Neural progenitor cell (in vitro differentiated cells): Measurements from ENCODE around the gene PPP2R2C.

Experiments used
- CTCF ChIP-seq: fragments of 200-600 bp; sonication (generic); IDR thresholded peaks from 2 replicates; pipeline ENCODE4 v1.5.1; 2017; ENCODE audit warnings: antibody characterized with exemption, mild to moderate bottlenecking
- EZH2 ChIP-seq: fragments of 200-600 bp; sonication (generic); IDR thresholded peaks from 2 replicates; pipeline ENCODE4 v1.6.1; 2017; ENCODE audit warnings: antibody characterized with exemption, mild to moderate bottlenecking, moderate library complexity

GRCh38 chr4:6497796-6498195 lies 25.4 kb upstream of the PPP2R2C start:
- TF ChIP-seq EZH2 (no peak), CTCF (no peak)
